ENCODE results near the gene ALAS1.

ALAS1 gene

DNA sequence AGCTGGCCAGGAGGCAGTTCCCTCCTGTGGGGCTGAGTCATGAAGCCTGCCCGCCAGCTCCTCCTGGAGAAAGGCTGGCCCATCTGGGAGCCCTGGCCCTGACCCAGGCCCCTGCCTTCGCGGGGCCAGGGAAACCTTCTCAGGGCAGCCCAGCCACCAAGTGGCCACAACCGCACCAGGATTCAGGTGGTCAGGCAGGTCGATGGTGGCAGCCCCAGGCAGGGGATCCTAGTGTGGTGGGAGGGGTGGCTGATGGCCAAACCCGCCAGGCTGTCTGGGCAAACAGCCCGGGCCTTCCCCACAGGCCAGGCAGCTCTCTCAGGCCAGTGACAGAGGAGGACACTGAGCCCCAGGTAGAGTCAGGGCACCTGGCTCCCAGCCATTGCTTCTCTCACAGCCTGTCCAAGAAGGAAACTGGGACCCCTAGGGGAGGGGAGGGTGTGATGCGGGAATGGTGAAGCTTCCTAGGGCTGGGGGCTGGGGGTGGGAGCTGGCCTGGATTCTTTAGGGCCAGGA is 39.8 kb downstream of the ALAS1 start:
- DNase-seq = no peak

DNA sequence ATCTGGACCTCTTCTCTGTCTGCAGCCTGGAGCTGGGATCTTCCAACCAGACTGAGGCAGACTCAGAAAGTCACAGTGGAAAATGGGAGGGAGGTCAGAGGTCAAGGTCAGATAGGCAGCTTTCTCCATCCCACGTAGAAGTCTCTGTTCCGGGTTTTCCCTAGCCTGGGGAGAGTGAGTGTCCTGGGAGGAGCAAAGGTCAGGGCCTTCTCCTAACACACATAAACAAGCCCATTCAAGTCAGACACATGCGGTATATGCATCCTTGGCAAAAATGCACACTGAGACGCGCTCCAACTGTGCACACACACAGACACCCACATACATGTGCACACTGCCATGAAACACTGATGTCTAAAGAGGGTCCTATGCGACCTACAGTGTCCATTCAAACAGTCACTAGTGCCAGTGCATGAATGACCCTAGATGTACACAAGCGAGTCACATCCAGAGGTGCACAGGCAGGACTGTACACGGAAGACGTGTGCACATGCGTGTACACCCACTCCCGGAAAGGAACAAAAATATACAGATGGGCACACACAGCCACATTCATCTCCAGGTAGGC is 40.3 kb downstream of the ALAS1 start:
- no peak for DNase-seq

- DNase-seq = peak; percentile 39
Measured at GRCh38 chr3:52238761-52239701, 41.1 kb downstream of the ALAS1 start, which contains the start of gene TWF2. TSS of gene TWF2 (minus strand) at chr3:52239158. CDS start at chr3:52239016, 142 bp downstream.

GRCh38 chr3:52240059-52240885 is 42.3 kb downstream of the ALAS1 start:
- DNase-seq = no peak

- DNase-seq = no peak
Measured at GRCh38 chr3:52240886-52241370, 43.0 kb downstream of the ALAS1 start.

DNA sequence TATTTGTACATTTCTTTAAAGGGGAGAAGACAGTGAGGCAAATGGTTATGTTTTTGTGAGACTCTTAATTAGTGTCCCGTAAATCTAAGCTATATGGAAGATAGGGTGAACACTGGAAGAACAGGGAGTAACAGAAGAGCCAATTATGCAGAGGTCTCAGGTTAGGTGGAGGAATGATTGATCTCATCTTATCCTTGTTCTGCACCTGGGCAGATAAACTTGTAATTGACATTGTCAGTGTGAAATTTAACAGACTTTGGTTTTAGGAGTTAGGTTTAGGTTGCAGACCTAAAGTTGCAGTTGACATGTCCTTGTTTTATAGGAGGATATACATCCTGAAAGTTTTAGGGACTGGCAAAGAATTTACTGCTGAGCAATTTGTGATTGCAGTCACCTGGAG is 44.1 kb downstream of the ALAS1 start:
- no peak for DNase-seq

- DNase-seq = no peak
Measured at GRCh38 chr3:52243791-52244628, 46.0 kb downstream of the ALAS1 start.

DNA sequence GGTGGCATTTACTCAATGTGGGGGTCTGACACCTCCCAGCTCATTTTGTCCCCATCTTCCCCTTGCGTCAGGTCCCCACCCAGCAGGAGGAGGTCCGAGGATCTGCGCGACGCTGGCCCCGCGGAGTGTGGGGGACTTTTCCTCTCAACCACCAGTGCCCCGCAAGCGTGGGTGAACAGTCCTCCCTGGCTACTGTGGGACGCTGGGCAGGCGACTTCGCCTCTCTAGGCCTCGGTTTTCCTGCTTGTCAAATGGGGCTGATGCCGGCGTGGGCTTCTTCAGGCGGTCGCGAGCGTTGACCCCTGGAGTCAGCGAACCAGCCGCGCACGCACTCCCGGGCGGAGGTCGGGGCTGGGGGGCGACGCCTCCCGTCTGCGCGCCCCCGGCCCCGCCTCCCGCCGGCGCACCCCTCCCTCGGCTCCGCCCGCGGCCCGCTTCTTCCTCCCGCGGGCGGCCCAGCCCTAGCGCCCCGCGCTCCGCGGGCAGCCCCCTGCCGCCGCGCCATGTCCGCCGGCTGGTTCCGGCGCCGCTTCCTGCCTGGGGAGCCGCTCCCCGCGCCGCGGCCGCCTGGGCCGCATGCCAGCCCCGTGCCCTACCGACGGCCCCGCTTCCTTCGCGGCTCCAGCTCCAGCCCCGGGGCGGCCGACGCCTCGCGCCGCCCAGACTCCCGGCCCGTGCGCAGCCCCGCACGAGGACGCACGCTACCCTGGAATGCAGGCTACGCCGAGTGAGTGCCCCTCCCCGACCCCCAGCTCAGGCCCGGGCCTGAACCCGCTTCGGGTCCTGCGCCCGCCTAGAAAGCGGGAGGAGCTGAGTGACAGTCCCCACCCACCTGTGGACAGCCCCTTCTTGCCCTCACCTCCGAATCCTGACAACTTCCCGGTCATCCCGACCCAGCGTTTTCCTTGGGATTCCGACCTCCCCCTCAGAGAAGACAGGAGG is 47.6 kb downstream of the ALAS1 start, which contains the start of gene PPM1M:
TSS of gene PPM1M (plus strand) at position 438 of the 942 bp plus-strand sequence. CDS start at position 504, 66 bp downstream.
- DNase-seq = no peak

- DNase-seq = no peak
Measured at GRCh38 chr3:52246264-52246620, 48.3 kb downstream of the ALAS1 start.

- no peak for DNase-seq
Measured at GRCh38 chr3:52246728-52247408, 48.9 kb downstream of the ALAS1 start.

GRCh38 chr3:52247409-52248164 is 49.6 kb downstream of the ALAS1 start:
- DNase-seq = no peak

DNA sequence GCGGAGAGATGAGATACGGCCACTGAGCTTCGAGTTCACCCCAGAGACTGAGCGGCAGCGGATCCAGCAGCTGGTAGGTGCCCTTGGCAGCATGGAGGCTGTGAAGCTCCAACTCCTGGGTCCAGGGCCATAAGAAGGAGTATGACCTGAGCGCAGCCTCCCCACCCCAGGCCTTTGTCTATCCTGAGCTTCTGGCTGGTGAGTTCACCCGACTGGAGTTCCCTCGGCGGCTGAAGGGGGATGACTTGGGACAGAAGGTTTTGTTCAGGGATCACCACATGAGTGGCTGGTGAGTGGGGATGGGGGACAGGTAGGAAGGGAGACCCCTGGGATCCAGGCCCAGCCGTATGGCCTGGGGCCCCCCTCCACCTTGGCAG is 50.2 kb downstream of the ALAS1 start:
- DNase-seq = no peak

DNA sequence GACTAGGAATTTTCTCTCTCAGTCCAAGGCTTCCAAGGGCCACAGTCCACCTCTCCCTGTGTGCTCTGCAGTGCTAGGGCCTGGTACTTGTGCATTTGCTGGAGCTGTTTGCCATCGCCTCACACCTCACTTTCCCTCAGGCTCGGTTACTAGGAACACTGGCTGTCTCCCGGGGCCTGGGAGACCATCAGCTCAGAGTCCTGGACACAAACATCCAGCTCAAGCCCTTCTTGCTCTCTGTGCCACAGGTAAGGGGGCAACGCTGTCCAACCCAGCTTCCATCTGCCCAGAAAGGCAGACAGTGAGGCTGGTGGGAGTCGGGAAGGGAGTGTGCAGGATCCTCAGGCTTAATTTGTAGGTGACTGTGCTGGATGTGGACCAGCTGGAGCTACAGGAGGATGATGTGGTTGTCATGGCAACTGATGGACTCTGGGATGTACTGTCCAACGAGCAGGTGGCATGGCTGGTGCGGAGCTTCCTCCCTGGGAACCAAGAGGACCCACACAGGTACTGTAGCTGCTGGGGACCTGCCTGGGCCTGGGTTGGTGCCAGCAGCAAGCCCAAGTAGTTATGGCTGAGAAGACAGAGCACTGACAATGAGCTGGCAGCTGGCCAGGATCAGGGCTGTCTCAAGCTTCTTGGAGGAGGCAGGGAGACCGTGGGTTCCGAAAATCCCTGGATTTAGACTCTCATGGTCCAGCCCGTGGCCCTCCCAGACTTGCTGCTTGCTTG is 51.0 kb downstream of the ALAS1 start:
- DNase-seq = no peak

DNA sequence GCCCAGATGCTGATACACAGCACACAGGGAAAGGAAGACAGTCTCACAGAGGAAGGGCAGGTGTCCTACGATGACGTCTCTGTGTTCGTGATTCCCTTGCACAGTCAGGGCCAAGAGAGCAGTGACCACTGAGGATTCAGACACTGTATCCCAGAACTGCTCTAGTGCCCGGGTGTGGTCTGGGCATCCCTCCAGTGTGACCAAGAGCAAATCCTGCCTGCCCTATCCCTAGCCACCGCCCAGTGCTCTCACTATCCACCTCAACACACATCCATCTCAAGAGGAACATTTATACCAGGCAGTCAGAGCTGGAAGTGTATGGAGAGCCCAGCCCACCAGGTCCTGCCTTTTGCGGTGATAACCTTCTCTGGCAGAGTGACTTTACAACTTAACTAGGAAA is 51.7 kb downstream of the ALAS1 start:
- DNase-seq = no peak

GRCh38 chr3:52250122-52250521 is 52.2 kb downstream of the ALAS1 start:
- DNase-seq = no peak

- DNase-seq = no peak
Measured at GRCh38 chr3:52253314-52254304, 55.6 kb downstream of the ALAS1 start.

- no peak for DNase-seq
Measured at GRCh38 chr3:52254608-52255007, 56.6 kb downstream of the ALAS1 start.
